GM21619 (cell line): Measurements from ENCODE around the gene DNASE2B.
"Not testable (repeated sequence)": the region's sequence is repeated elsewhere in the genome, so short reads cannot be mapped to it uniquely, and the experiment has no call there.

Experiments used
- ATAC-seq: cut with Tn5 transposase; IDR thresholded peaks from one replicate; pipeline ENCODE4 v1.9.1; 2021; ENCODE audit not compliant: unreplicated experiment

The DNASE2B gene

GRCh38 chr1:84412316-84412942 lies 14.1 kb downstream of the DNASE2B start:
- no peak for ATAC-seq

- ATAC-seq = no peak
These were observed 17.1 kb downstream of the DNASE2B start for GRCh38 chr1:84415396-84415795.

- ATAC-seq = no peak
These were observed 24.6 kb downstream of the DNASE2B start for GRCh38 chr1:84422909-84423308.

- no peak for ATAC-seq
These were observed 26.3 kb downstream of the DNASE2B start for GRCh38 chr1:84424513-84425149.

- no peak for ATAC-seq
These were observed 27.0 kb downstream of the DNASE2B start for GRCh38 chr1:84425150-84425896.

- no peak for ATAC-seq
These were observed 28.1 kb downstream of the DNASE2B start for GRCh38 chr1:84426376-84426775.

- ATAC-seq = no peak
These were observed 29.2 kb downstream of the DNASE2B start for GRCh38 chr1:84427250-84428188.

- ATAC-seq = no peak
These were observed 30.0 kb downstream of the DNASE2B start for GRCh38 chr1:84428235-84428634.

GRCh38 chr1:84429231-84429630 lies 30.9 kb downstream of the DNASE2B start:
- ATAC-seq = no peak

- ATAC-seq = no peak
These were observed 32.3 kb downstream of the DNASE2B start for GRCh38 chr1:84430546-84430945.

- ATAC-seq = peak; percentile 44
These were observed 35.2 kb downstream of the DNASE2B start for GRCh38 chr1:84433258-84434080.

- ATAC-seq = no peak
These were observed 35.9 kb downstream of the DNASE2B start for GRCh38 chr1:84434081-84434769.

GRCh38 chr1:84434801-84435549 lies 36.7 kb downstream of the DNASE2B start:
- ATAC-seq = no peak

- ATAC-seq = no peak
These were observed 38.8 kb downstream of the DNASE2B start for GRCh38 chr1:84436876-84437655.

GRCh38 chr1:84442256-84442655 lies 44.0 kb downstream of the DNASE2B start:
- ATAC-seq = peak; percentile 98

- ATAC-seq = not testable (repeated sequence)
These were observed 44.7 kb downstream of the DNASE2B start for GRCh38 chr1:84442747-84443646.

GRCh38 chr1:84448704-84449103 lies 50.4 kb downstream of the DNASE2B start:
- not testable (repeated sequence) for ATAC-seq
